MM.1S (cell line): ENCODE results near the gene PRSS16.
"Not testable (repeated sequence)": the region's sequence is repeated elsewhere in the genome, so short reads cannot be mapped to it uniquely, and the experiment has no call there.

Experiments used
- DNase-seq: peaks from one replicate; pipeline ENCODE4 v3.0.0-alpha.2; 2015
- H2AFZ ChIP-seq: fragments of 300-600 bp; sonication (generic); 2 replicates; pipeline ENCODE4 v1.6.0; 2016; ENCODE audit warnings: antibody characterized with exemption, low read length
- H3F3A ChIP-seq: fragments of 300-600 bp; sonication (generic); 2 replicates; pipeline ENCODE4 v1.6.1; 2016; ENCODE audit warnings: mild to moderate bottlenecking, antibody characterized with exemption, low read length, moderate library complexity, mixed read lengths; ENCODE audit not compliant: insufficient read depth
- H3K27ac ChIP-seq: fragments of 300-600 bp; sonication (generic); 2 replicates; pipeline ENCODE4 v1.5.1; 2016; ENCODE audit warnings: mild to moderate bottlenecking, low read length
- H3K27me3 ChIP-seq: fragments of 300-600 bp; sonication (generic); replicated peaks from 2 replicates; pipeline ENCODE4 v1.6.0; 2016; ENCODE audit warnings: low read length; ENCODE audit not compliant: insufficient read depth
- H3K36me3 ChIP-seq: fragments of 300-600 bp; sonication (generic); replicated peaks from 2 replicates; pipeline ENCODE4 v1.6.1; 2016; ENCODE audit warnings: mild to moderate bottlenecking, low read length, mixed read lengths; ENCODE audit not compliant: insufficient read depth
- H3K4me1 ChIP-seq: fragments of 300-600 bp; sonication (generic); 2 replicates; pipeline ENCODE4 v1.6.1; 2016; ENCODE audit warnings: low read length, mixed read lengths
- H3K4me2 ChIP-seq: fragments of 300-600 bp; sonication (generic); 2 replicates; pipeline ENCODE4 v1.6.0; 2016; ENCODE audit warnings: low read depth, low read length
- H3K4me3 ChIP-seq: fragments of 300-600 bp; sonication (generic); 2 replicates; pipeline ENCODE4 v1.5.1; 2016; ENCODE audit warnings: low read length, mixed read lengths
- H3K79me2 ChIP-seq: fragments of 300-600 bp; sonication (generic); 2 replicates; pipeline ENCODE4 v1.6.1; 2016; ENCODE audit warnings: mixed run types, low read length, mixed read lengths
- H3K9ac ChIP-seq: fragments of 300-600 bp; sonication (generic); 2 replicates; pipeline ENCODE4 v1.6.1; 2016; ENCODE audit warnings: low read length, mixed read lengths
- H3K9me2 ChIP-seq: fragments of 300-600 bp; sonication (generic); replicated peaks from 2 replicates; pipeline ENCODE4 v1.6.1; 2016; ENCODE audit warnings: mild to moderate bottlenecking, low read length, mixed read lengths; ENCODE audit not compliant: insufficient read depth
- H3K9me3 ChIP-seq: fragments of 300-600 bp; sonication (generic); replicated peaks from 2 replicates; pipeline ENCODE4 v1.6.1; 2016; ENCODE audit warnings: mild to moderate bottlenecking, low read length, mixed read lengths; ENCODE audit not compliant: insufficient read depth
- H4K20me1 ChIP-seq: fragments of 300-600 bp; sonication (generic); 2 replicates; pipeline ENCODE4 v1.6.1; 2016; ENCODE audit warnings: mild to moderate bottlenecking, low read length, moderate library complexity, mixed read lengths; ENCODE audit not compliant: insufficient read depth
- CTCF ChIP-seq: fragments of 300-600 bp; sonication (generic); IDR thresholded peaks from 2 replicates; pipeline ENCODE4 v1.5.1; 2016; ENCODE audit warnings: antibody characterized with exemption, low read length, mixed read lengths
- EZH2 ChIP-seq: fragments of 300-600 bp; sonication (generic); optimal IDR thresholded peaks from 2 replicates; pipeline ENCODE3; 2017; ENCODE audit warnings: low read depth, mild to moderate bottlenecking, antibody characterized with exemption, low read length, mixed read lengths
- EZH2phosphoT487 ChIP-seq: fragments of 300-600 bp; sonication (generic); IDR thresholded peaks from 2 replicates; pipeline ENCODE4 v1.6.1; 2018; ENCODE audit warnings: antibody characterized with exemption, low read length

Gene PRSS16

GRCh38 chr6:27260836-27261375 lies 13.4 kb downstream of the PRSS16 start:
- no peak for TF ChIP-seq CTCF
- TF ChIP-seq EZH2phosphoT487: no peak
- TF ChIP-seq EZH2: no peak
- Histone ChIP-seq H3K9ac (no peak overlapping the region), H3K79me2 (no peaks in the 10 kb centered on the region), H3K4me2 (no peak overlapping the region), H3K27ac (no peak overlapping the region), H3K9me3 (no peaks in the 10 kb centered on the region), H3K36me3 (no peaks in the 10 kb centered on the region), H3K27me3 (no peaks in the 10 kb centered on the region), H3F3A (no peaks in the 10 kb centered on the region), H2AFZ (no peak overlapping the region), H3K4me3 (no peak overlapping the region), H3K9me2 (no peaks in the 10 kb centered on the region), H3K4me1 (no peaks in the 10 kb centered on the region), H4K20me1 (no peaks in the 10 kb centered on the region)
- DNase-seq: no peak

- Histone ChIP-seq H3K4me3 (no peak overlapping the region), H3K36me3 (no peaks in the 10 kb centered on the region), H3K9me3 (no peaks in the 10 kb centered on the region), H3K4me1 (no peaks in the 10 kb centered on the region), H3F3A (no peaks in the 10 kb centered on the region), H3K9me2 (no peaks in the 10 kb centered on the region), H3K9ac (no peak overlapping the region), H3K4me2 (no peak overlapping the region), H4K20me1 (no peaks in the 10 kb centered on the region), H3K27me3 (no peaks in the 10 kb centered on the region), H3K27ac (no peak overlapping the region), H2AFZ (no peak overlapping the region), H3K79me2 (no peaks in the 10 kb centered on the region)
- DNase-seq: no peak
- TF ChIP-seq EZH2phosphoT487: no peak
- TF ChIP-seq CTCF: no peak
- TF ChIP-seq EZH2: no peak
Observed at GRCh38 chr6:27263886-27264285, 16.4 kb downstream of the PRSS16 start.

- DNase-seq, H3K4me3 ChIP-seq, H3K4me2 ChIP-seq, H4K20me1 ChIP-seq, H3K79me2 ChIP-seq, H3K36me3 ChIP-seq, H3K4me1 ChIP-seq, H2AFZ ChIP-seq, H3F3A ChIP-seq, H3K27ac ChIP-seq, H3K9ac ChIP-seq, H3K9me2 ChIP-seq, H3K9me3 ChIP-seq, H3K27me3 ChIP-seq: not testable (repeated sequence)
Observed at GRCh38 chr6:27267003-27267402, 19.5 kb downstream of the PRSS16 start.

- Histone ChIP-seq H3K4me2 (no peak overlapping the region), H3K36me3 (no peaks in the 10 kb centered on the region), H3F3A (no peaks in the 10 kb centered on the region), H3K79me2 (no peaks in the 10 kb centered on the region), H3K4me3 (no peak overlapping the region), H3K9me3 (no peaks in the 10 kb centered on the region), H3K9me2 (no peaks in the 10 kb centered on the region), H4K20me1 (no peaks in the 10 kb centered on the region), H3K4me1 (no peaks in the 10 kb centered on the region), H2AFZ (no peak overlapping the region), H3K9ac (no peak overlapping the region), H3K27me3 (no peaks in the 10 kb centered on the region), H3K27ac (no peak overlapping the region)
- no peak for DNase-seq
- TF ChIP-seq CTCF (no peak), EZH2phosphoT487 (no peak), EZH2 (no peak)
Observed at GRCh38 chr6:27267857-27268434, 20.4 kb downstream of the PRSS16 start.
